Measurements from ENCODE around the gene AK2. TPM values are rescaled to one million over a fixed set of nuclear protein-coding genes. Genes with fewer than 3 reads are reported as not detected.
"Not testable (repeated sequence)": the region's sequence is repeated elsewhere in the genome, so short reads cannot be mapped to it uniquely, and the experiment has no call there.

The AK2 gene
- total RNA-seq, 1 donor from 2014 or later: 173 TPM

DNA sequence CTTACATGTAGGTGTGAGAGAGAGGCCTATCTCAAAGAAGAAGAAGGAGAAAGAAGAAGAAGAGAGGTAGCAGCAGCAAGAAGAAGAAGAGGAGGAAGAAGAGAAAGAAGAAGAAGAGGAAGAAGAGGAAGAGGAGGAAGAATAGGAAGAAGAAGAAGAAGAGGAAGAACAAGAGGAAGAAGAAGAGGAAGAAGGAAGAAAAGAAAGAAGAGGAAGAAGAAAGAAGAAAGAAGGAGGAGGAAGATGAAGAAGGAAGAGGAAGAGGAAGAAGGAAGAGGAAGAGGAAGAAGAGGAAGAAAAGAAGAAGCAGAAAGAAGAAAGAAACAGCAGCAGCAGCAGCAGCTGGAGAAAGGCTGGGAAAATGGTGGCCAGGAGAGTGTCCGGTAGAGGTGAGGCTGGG lies 33.9 kb upstream of the AK2 start:
- Histone ChIP-seq H3K4me3 (ENCODE audit: low read depth, low read length) (no peak overlapping the region), H3K27me3 (ENCODE audit: control insufficient read depth, insufficient read depth, low read length) (no peaks in the 10 kb centered on the region), H3K36me3 (ENCODE audit: control insufficient read depth, insufficient read depth, low read length) (no peaks in the 10 kb centered on the region)
- FAIRE-seq: no peak
- TF ChIP-seq, protein P1, sequence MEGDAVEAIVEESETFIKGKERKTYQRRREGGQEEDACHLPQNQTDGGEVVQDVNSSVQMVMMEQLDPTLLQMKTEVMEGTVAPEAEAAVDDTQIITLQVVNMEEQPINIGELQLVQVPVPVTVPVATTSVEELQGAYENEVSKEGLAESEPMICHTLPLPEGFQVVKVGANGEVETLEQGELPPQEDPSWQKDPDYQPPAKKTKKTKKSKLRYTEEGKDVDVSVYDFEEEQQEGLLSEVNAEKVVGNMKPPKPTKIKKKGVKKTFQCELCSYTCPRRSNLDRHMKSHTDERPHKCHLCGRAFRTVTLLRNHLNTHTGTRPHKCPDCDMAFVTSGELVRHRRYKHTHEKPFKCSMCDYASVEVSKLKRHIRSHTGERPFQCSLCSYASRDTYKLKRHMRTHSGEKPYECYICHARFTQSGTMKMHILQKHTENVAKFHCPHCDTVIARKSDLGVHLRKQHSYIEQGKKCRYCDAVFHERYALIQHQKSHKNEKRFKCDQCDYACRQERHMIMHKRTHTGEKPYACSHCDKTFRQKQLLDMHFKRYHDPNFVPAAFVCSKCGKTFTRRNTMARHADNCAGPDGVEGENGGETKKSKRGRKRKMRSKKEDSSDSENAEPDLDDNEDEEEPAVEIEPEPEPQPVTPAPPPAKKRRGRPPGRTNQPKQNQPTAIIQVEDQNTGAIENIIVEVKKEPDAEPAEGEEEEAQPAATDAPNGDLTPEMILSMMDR (IDR thresholded peaks at IDR 0.05; ENCODE audit: insufficient read depth, low read length, severe bottlenecking): no peak
- no peak for DNase-seq (ENCODE audit: low read depth)

DNA sequence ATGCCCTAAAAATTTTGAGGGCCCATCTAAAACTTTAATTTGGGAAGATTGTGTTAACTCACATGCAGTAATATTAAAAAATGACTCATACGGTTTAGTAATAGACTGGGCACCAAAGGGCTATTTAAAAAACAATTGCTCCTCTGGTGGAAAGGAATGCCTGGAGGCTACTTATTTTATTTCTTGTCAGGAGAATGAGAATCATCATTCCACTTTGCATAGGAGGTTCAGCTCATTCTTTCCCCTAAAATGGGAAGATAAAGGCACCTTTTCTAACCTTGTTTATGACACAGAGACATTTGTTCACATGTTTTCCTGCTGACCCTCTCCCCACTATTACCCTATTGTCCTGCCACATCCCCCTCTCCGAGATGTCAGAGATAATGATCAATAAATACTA lies 31.4 kb upstream of the AK2 start:
- not testable (repeated sequence) for FAIRE-seq; H3K27me3 ChIP-seq (ENCODE audit: control insufficient read depth, insufficient read depth, low read length); H3K4me3 ChIP-seq (ENCODE audit: low read depth, low read length); DNase-seq (ENCODE audit: low read depth); H3K36me3 ChIP-seq (ENCODE audit: control insufficient read depth, insufficient read depth, low read length)

DNA sequence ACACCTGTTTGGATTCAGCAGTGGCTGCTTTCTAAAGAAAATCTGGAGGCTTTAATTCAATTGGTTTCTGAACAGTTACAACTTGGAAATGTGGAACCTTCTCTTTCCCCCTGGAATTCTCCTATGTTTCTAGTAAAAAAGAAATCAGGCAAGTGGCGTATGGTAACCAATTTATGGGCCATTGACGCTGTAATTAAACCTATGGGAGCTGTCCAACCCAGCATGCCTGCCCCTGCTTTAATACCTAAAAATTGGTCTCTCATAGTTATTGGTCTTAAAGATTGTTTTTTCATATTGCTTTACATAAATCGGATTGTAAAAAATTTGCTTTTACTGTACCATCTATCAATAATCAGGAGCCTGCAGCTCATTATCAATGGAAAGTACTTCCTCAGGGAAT lies 29.8 kb upstream of the AK2 start:
- not testable (repeated sequence) for H3K4me3 ChIP-seq (ENCODE audit: low read depth, low read length); H3K27me3 ChIP-seq (ENCODE audit: control insufficient read depth, insufficient read depth, low read length); H3K36me3 ChIP-seq (ENCODE audit: control insufficient read depth, insufficient read depth, low read length); DNase-seq (ENCODE audit: low read depth); FAIRE-seq

DNA sequence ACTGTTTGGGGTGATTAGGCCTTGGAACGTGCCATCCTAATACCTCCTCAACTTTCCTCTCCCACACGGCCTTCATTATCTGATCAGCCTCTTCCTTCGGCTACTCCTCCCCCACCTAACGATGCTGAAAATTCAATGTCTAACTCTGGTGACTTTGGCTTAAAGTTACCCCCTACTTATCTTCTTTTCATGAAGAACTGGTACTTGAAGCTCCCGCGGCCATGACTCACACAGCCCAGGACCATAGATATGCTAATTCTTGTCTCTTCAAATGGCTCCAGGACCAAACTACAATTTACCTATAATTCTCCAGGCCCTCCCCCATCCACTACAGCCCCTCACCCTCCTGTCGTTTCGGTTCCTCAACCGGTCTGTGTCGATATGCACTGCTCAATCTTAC lies 28.6 kb upstream of the AK2 start:
- FAIRE-seq: peak; percentile 13

DNA sequence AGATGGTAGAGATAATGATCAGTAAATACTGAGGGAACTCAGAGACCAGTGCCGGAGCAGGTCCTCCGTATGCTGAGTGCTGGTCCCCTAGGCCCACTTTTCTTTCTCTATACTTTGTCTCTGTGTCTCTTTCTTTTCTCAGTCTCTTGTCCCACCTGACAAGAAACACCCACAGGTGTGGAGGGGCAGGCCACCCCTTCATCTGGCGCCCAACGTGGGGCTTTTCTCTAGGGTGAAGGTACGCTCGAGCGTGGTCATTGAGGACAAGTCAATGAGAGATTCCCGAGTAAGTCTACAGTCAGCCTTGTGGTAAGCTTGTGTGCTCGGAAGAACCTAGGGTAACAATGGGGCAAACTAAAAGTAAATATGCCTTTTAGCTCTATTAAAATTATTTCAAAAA lies 27.6 kb upstream of the AK2 start:
- DNase-seq (ENCODE audit: low read depth); H3K36me3 ChIP-seq (ENCODE audit: control insufficient read depth, insufficient read depth, low read length); H3K27me3 ChIP-seq (ENCODE audit: control insufficient read depth, insufficient read depth, low read length); H3K4me3 ChIP-seq (ENCODE audit: low read depth, low read length); FAIRE-seq: not testable (repeated sequence)

More for the DNA sequence above, 28.6 kb upstream of the AK2 start:
- no peak for DNase-seq (ENCODE audit: low read depth)
- H3K4me3 ChIP-seq (ENCODE audit: low read depth, low read length): no peak overlapping the region
- TF ChIP-seq, protein P1 (IDR thresholded peaks at IDR 0.05; ENCODE audit: insufficient read depth, low read length, severe bottlenecking): no peak
- H3K27me3 ChIP-seq (ENCODE audit: control insufficient read depth, insufficient read depth, low read length): no peaks in the 10 kb centered on the region
- H3K36me3 ChIP-seq (ENCODE audit: control insufficient read depth, insufficient read depth, low read length): no peaks in the 10 kb centered on the region

DNA sequence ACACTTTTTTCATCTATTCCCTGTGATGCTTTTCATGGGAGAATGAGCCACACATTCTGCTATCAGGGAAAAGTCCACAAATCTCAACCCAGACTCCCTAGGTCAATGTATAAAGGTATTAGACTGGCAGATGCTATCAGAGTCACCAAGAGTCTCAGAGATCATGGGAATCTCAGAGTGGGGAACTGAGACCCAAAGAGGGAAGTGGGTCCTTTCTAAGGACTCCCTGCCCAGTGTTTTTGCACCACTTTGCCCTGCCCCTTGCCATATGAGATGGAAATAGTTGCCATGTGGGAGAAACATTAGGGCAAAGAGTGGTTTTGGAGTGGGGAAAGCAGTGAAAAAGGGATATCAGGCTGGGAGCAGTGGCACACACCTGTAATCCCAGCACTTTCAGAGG lies 25.2 kb upstream of the AK2 start:
- Histone ChIP-seq H3K4me3 (ENCODE audit: low read depth, low read length) (no peak overlapping the region), H3K36me3 (ENCODE audit: control insufficient read depth, insufficient read depth, low read length) (no peaks in the 10 kb centered on the region), H3K27me3 (ENCODE audit: control insufficient read depth, insufficient read depth, low read length) (no peaks in the 10 kb centered on the region)
- FAIRE-seq: no peak
- TF ChIP-seq, protein P1 (IDR thresholded peaks at IDR 0.05; ENCODE audit: insufficient read depth, low read length, severe bottlenecking): no peak
- DNase-seq (ENCODE audit: low read depth): no peak

DNA sequence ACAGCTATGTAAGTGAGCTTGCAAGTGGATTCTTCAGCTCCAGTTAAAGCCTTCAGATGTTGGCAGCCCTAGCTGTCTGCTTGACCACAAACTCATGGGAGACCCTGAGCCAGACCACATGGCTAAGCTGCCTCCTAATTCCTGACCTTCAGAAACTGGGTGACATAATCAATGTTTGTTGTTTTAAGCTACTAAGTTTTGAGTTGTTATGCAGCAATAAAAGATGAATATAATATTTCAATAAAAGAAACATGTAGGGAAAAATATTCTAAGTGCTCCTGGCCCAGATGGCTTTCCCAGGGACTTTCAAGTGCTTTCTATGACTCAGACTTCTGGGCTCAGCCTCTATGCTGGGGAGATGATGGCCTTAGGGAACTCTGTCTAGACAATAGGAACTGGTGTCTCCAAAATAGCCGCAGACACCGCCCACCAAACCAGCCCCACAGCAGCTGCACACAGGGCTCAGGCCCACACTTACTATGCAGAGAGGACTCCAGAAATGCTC lies 23.9 kb upstream of the AK2 start:
- Histone ChIP-seq H3K27me3 (ENCODE audit: control insufficient read depth, insufficient read depth, low read length) (no peaks in the 10 kb centered on the region), H3K36me3 (ENCODE audit: control insufficient read depth, insufficient read depth, low read length) (no peaks in the 10 kb centered on the region), H3K4me3 (ENCODE audit: low read depth, low read length) (no peak overlapping the region)
- no peak for FAIRE-seq
- TF ChIP-seq, protein P1 (IDR thresholded peaks at IDR 0.05; ENCODE audit: insufficient read depth, low read length, severe bottlenecking): no peak
- peak; percentile 68 for DNase-seq (ENCODE audit: low read depth)
